Non-pigmented ciliary epithelial cell (primary cell): ENCODE results near the gene SYPL1.

Experiments
- DNase-seq: peaks from one replicate; pipeline ENCODE4 v3.0.0-alpha.2; 2010; ENCODE audit warnings: low read depth

SYPL1 gene

DNA sequence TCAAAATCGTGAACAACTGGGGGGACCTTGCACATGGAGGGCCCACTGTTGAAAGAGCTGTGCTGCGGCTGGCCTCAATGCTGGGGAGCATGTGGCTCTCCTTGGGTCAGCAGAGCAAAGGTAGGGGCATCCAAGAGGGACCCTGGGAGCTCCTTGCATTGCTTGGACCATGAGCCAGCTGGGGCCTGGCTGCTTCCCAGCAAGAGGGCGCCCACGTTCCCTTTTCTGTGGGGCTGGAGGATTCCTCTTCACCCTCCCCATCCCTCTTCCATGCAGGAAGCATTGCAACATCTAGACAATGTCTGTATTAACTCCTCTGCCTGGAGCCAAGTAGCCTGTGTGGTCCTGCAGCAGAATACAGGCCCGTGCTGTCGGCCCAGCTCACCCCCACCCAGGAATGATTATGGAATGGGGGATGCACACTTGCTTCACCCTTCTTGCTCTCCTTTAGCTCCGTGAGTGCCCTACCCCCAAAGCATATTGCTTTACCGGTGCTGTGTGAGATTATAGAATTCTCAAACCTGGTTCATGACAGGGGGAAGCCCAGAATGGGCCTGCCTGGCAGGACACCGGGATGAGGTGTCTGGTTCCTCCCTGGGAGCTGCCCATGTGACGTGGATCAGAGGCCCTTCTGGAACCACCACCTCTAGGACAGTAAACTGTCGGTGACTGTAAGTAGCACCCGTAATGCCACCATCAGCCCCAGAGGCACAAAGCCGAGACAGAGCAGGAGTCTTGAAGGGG lies 61.9 kb downstream of the SYPL1 start:
- no peak for DNase-seq

DNA sequence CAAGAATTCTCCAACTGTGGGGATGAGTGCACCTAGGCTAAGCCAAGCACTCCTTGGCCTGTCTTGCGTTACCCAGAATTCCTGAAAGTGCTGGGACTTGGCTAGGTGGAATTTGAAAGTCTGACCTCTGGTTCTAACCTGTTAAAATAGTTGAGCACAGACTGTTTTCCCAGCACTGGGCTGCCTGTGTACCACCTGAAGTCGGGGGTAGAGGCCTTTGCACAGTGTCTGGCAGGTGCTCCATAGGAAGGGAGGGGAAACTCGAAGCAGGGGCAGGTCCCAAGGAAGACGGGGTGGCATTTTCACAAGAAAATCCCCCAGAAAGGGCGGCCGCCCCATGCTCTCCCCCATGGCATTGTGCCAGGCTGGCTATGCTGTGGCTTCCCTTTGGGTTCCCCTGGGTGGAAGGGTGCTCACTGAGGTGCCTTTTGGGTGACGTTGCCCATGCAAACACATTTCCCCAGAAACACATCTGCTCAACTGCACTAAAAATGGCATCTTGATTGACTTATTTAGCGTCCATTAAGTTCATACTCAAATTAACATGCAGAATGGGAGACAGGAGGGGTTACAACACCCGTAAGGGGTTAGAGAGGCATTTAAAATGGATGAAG lies 62.9 kb downstream of the SYPL1 start:
- DNase-seq = no peak

DNA sequence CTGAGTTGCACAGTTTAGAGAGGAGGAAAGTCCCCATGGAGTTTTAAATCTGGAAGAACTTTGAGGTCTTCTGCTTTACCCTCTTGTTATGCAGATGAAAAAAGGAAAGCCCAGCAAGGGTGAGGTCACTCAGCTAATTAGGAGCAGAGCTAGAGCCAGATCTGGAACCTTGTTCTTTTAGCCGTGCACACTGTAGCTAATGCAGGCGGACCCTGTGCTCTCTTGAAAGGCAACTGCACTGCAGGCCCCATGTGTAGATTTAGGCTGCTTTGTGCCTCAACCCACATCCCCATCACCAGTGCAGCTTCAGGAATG lies 63.4 kb downstream of the SYPL1 start:
- DNase-seq = no peak

DNA sequence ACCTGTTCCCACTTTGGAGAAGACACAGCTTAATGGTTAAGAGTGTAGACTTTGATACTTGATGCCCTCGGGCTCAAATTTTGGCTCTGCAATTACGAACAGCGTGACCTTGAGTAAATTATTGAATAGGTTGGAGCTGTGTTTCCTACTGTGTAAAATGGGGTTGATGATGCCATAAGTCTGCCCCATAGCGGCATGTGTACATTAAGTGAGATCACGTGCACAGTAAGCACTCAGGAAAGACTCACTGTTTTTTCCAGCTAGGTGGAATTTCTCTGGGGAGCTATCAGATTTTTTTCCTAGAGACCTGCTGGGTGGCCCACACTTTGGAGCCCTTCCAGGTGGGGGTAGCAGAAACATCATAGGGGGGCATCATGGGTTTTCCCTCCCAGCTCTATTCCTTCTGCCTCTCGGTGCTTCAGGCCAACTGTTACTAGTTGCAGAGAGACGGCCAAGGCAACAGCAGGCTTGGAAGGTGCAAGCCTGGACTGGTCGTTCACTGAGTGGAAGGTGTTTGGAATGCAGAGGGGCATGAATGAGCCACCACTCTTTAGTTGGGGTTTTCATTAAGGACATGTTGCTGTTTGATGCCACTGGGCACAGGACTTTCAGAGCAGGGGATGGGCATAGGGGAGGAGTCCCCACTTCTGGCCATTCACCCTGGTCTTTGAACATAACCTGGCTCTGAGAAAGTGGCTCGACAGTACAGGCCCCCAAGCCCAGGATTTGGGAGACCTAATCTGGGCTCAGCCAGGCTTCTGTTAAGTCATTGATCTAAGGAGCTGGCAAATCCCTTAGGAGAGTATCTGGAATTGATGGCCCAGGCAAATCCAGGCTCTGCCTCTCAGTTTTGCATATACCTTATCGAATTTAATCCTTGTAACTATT lies 64.0 kb downstream of the SYPL1 start:
- no peak for DNase-seq

DNA sequence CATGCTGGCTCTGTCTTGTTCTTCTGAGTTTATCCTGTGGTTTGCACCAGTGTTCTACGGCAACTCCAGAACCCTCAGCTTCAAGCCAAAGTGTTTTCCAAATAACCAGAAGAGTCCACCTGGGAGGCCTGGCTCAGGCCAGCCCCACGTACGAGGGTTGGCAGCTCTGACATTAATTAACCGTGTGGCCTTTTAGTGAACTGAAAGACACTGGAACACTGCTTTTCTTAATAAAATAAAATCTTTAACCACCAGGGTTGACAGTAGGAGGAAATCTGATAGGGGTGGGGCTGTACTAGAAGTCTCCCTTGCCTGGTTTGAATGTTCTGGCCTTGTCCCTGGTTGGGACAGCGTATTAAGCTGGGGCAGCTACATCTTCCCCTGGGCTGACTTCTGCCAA lies 64.9 kb downstream of the SYPL1 start:
- DNase-seq = no peak

DNA sequence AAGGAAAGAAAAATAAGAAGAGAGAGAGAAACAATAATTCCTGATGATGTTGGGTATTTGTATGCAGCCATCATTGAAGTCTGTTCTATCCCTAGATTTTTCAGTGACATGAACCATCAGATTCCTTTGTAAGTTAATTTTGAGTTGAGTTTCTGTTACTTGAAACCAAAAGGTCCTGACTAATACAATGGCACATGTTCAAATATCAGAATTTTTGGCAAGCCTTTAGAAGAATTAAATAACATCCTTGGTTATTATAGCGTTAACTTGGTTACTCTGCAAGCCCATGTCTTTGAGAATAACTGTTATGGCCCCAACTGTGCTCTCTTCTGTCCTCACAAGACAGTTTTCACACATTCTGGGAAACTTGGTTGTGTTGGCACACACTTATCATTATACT lies 66.5 kb downstream of the SYPL1 start:
- DNase-seq = no peak

DNA sequence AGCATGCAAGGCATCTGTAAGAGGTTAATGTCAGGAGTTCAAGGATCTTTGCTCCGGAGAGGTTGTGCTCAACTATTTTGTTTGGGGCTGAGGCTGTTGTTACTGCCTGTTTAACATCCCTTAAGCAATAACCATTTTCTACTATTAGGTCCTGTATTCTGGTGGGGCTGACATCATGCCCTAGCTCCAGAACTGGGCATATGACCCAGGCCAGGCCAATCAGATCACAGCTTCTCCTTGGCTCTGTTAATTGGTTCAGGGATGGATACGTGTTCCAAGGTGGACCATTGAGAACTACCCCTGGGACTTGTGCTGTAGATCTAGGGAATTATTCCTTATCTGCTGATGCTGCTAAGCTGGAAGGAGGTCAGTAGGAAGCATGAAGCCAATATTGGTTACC lies 67.0 kb downstream of the SYPL1 start:
- DNase-seq = no peak

DNA sequence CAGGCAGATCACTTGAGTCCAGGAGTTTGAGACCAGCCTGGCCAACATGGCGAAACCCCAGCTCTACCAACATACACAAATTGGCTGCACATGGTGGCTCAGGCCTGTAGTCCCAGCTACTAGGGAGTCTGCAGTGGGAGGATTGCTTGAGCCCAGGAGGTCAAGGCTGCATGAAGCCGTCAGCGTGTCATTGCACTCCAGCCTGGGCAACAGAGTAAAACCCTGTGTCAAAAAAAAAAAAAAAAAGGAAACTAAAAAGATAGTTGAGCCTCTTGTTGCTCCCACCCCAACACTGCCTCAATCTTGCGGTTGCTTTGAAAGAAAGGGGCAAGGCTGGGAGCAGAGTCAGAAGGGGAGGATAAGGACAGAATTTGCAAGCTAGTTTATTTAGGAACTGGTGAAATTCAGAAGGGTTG lies 69.9 kb downstream of the SYPL1 start:
- DNase-seq = no peak

DNA sequence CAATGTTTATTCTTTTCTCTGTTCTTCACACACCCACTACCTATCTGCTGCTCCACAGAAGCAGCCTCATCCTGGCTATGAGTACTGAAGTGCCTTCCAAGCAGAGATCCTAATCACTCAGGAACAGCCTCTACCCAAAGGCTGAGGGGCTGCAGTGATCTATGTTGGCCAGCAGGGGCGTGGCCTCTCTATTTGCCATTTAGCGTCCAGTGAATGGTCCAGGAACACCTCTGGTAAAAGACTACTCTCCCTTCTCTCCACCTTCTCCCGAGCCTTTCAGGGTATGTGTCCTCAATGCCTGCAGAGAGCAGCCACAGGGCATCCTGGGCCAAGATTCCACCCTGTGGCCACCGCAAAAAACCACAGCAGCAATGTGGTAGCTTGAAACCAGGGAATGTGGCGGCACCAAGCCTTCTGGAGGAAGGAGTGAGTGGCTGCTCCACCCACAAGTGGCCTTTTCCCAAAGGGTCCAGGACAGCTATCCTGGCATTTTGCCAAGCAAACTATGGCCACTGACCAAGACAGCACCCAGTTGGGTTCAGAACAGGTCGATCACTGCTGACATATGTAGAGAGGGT lies 70.9 kb downstream of the SYPL1 start:
- no peak for DNase-seq
